H9 (cell line): Measurements from ENCODE around the gene CLEC11A. TPM values are rescaled to one million over a fixed set of nuclear protein-coding genes. Genes with fewer than 3 reads are reported as not detected.

Experiments
- DNase-seq: peaks from one replicate; pipeline ENCODE4 v3.0.0-alpha.2; 2017
- H2AFZ ChIP-seq: one replicate; pipeline ENCODE4 v1.6.1; 2013; ENCODE audit warnings: mild to moderate bottlenecking, low read length, control low read depth, moderate library complexity
- H2AK5ac ChIP-seq: 2 replicates; pipeline ENCODE4 v1.6.1; 2013; ENCODE audit warnings: low read length, control low read depth, mixed read lengths; ENCODE audit not compliant: insufficient read length
- H2BK120ac ChIP-seq: one replicate; pipeline ENCODE4 v1.6.1; 2013; ENCODE audit warnings: low read depth, mild to moderate bottlenecking, low read length, control low read depth, inconsistent platforms; ENCODE audit not compliant: poor library complexity, severe bottlenecking
- H2BK12ac ChIP-seq: 2 replicates; pipeline ENCODE4 v1.6.1; 2013; ENCODE audit warnings: low read length, control low read depth, mixed read lengths, low read depth; ENCODE audit not compliant: insufficient read length
- H2BK15ac ChIP-seq: 2 replicates; pipeline ENCODE4 v1.6.1; 2013; ENCODE audit warnings: low read depth, low read length, control low read depth
- H2BK20ac ChIP-seq: one replicate; pipeline ENCODE4 v1.6.1; 2013; ENCODE audit warnings: low read depth, mild to moderate bottlenecking, low read length, control low read depth, inconsistent platforms; ENCODE audit not compliant: poor library complexity, severe bottlenecking
- H2BK5ac ChIP-seq: 2 replicates; pipeline ENCODE4 v1.6.1; 2013; ENCODE audit warnings: low read length, control low read depth, mixed read lengths; ENCODE audit not compliant: insufficient read length
- H3K14ac ChIP-seq: 2 replicates; pipeline ENCODE4 v1.6.1; 2013; ENCODE audit warnings: low read length, control low read depth; ENCODE audit not compliant: insufficient read depth
- H3K18ac ChIP-seq: 2 replicates; pipeline ENCODE4 v1.6.1; 2013; ENCODE audit warnings: low read depth, mild to moderate bottlenecking, mixed read lengths, low read length, control low read depth; ENCODE audit not compliant: insufficient read length
- H3K23ac ChIP-seq: 2 replicates; pipeline ENCODE4 v1.6.1; 2013; ENCODE audit warnings: low read length, control low read depth, mixed read lengths, low read depth; ENCODE audit not compliant: insufficient read length
- H3K23me2 ChIP-seq: 2 replicates; pipeline ENCODE4 v1.6.1; 2013; ENCODE audit warnings: low read depth, mild to moderate bottlenecking, mixed read lengths, low read length, control low read depth; ENCODE audit not compliant: insufficient read length, poor library complexity, severe bottlenecking
- H3K27ac ChIP-seq: 2 replicates; pipeline ENCODE4 v1.5.1; 2013; ENCODE audit warnings: low read length, control low read depth, mixed read lengths, low read depth; ENCODE audit not compliant: insufficient read length
- H3K27me3 ChIP-seq: 2 replicates; pipeline ENCODE4 v1.6.1; 2013; ENCODE audit warnings: low read length, control low read depth, inconsistent platforms; ENCODE audit not compliant: insufficient read depth
- H3K4ac ChIP-seq: 2 replicates; pipeline ENCODE4 v1.6.1; 2013; ENCODE audit warnings: low read depth, mild to moderate bottlenecking, control low read depth, inconsistent platforms, low read length, moderate library complexity
- H3K4me1 ChIP-seq: 2 replicates; pipeline ENCODE4 v1.6.1; 2013; ENCODE audit warnings: low read length, control low read depth, inconsistent platforms; ENCODE audit not compliant: insufficient read depth
- H3K4me2 ChIP-seq: 2 replicates; pipeline ENCODE4 v1.6.1; 2013; ENCODE audit warnings: low read length, control low read depth, mixed read lengths; ENCODE audit not compliant: insufficient read length, insufficient read depth
- H3K56ac ChIP-seq: 2 replicates; pipeline ENCODE4 v1.6.1; 2013; ENCODE audit warnings: low read depth, mild to moderate bottlenecking, mixed read lengths, low read length, control low read depth; ENCODE audit not compliant: insufficient read length
- H3K79me1 ChIP-seq: 2 replicates; pipeline ENCODE4 v1.6.1; 2013; ENCODE audit warnings: low read depth, mild to moderate bottlenecking, moderate library complexity, low read length, control low read depth, inconsistent platforms; ENCODE audit not compliant: insufficient read depth, poor library complexity, severe bottlenecking
- H3K79me2 ChIP-seq: 2 replicates; pipeline ENCODE4 v1.6.1; 2013; ENCODE audit warnings: low read length, control low read depth, inconsistent platforms; ENCODE audit not compliant: insufficient read depth
- H3K9ac ChIP-seq: 2 replicates; pipeline ENCODE4 v1.6.1; 2013; ENCODE audit warnings: low read length, control low read depth, mixed read lengths; ENCODE audit not compliant: insufficient read length; ENCODE audit errors: extremely low read depth
- H3K9me3 ChIP-seq: one replicate; pipeline ENCODE4 v1.6.1; 2013; ENCODE audit warnings: low read depth, low read length, inconsistent platforms; ENCODE audit not compliant: control insufficient read depth
- H3T11ph ChIP-seq: one replicate; pipeline ENCODE4 v1.6.1; 2013; ENCODE audit warnings: mild to moderate bottlenecking, low read length, control low read depth, inconsistent platforms
- H4K20me1 ChIP-seq: one replicate; pipeline ENCODE4 v1.6.1; 2013; ENCODE audit not compliant: control insufficient read depth, insufficient read length, insufficient read depth
- H4K5ac ChIP-seq: 2 replicates; pipeline ENCODE4 v1.6.1; 2013; ENCODE audit warnings: low read depth, mild to moderate bottlenecking, mixed read lengths, low read length, control low read depth; ENCODE audit not compliant: insufficient read length
- H4K8ac ChIP-seq: replicated peaks from 2 replicates; pipeline ENCODE4 v1.6.1; 2013; ENCODE audit warnings: low read length, control low read depth, mixed read lengths, low read depth; ENCODE audit not compliant: insufficient read length
- H4K91ac ChIP-seq: 2 replicates; pipeline ENCODE4 v1.6.1; 2013; ENCODE audit warnings: low read depth, mild to moderate bottlenecking, moderate library complexity, mixed read lengths, low read length, control low read depth; ENCODE audit not compliant: insufficient read length
- H3K27ac Mint-ChIP-seq, 3 experiments: 2 replicates in 2 of 3; 3 replicates in 1 of 3; pipeline ENCODE4 v1.8.0; 2020 to 2021; ENCODE audit warnings: mixed read lengths in 3 of 3, mild to moderate bottlenecking in 1 of 3, moderate library complexity in 1 of 3
- H3K27me3 Mint-ChIP-seq: 2 replicates; pipeline ENCODE4 v1.8.0; 2021; ENCODE audit warnings: low read depth, mild to moderate bottlenecking, moderate library complexity, mixed read lengths
- H3K36me3 Mint-ChIP-seq, 3 experiments: 2 replicates in 2 of 3; 3 replicates in 1 of 3; pipeline ENCODE4 v1.8.0; 2020 to 2021; ENCODE audit warnings: low read depth in 3 of 3, mixed read lengths in 3 of 3; ENCODE audit not compliant: insufficient read depth in 1 of 3
- H3K4me1 Mint-ChIP-seq, 2 experiments: 2 replicates each; pipeline ENCODE4 v1.8.0; 2020; ENCODE audit warnings: mixed read lengths in 2 of 2
- H3K4me3 Mint-ChIP-seq, 2 experiments: 2 replicates in 1 of 2; 3 replicates in 1 of 2; pipeline ENCODE4 v1.8.0; 2020 to 2021; ENCODE audit warnings: mild to moderate bottlenecking in 2 of 2, mixed read lengths in 2 of 2, moderate library complexity in 1 of 2
- H3K9me3 Mint-ChIP-seq, 2 experiments: 2 replicates in 1 of 2; 3 replicates in 1 of 2; pipeline ENCODE4 v1.8.0; 2020; ENCODE audit warnings: mild to moderate bottlenecking in 2 of 2, mixed read lengths in 2 of 2, moderate library complexity in 1 of 2
- WGBS: extraction: QIAGEN DNeasy Blood & Tissue Kit; methylation state at CpG from one replicate; pipeline ENCODE4 v1.1.7; 2013; ENCODE audit warnings: missing lambda C conversion rate, low lambda C conversion rate, mixed read lengths; ENCODE audit not compliant: insufficient read length; ENCODE audit errors: extremely low coverage; 5-methylcytosine and 5-hydroxymethylcytosine counted together
- total RNA-seq: library from RNA; stranded (reverse); gene quantifications from 2 replicates; pipeline ENCODE4 v1.2.1, GENCODE V29; 2021
- TF ChIP-seq, protein P1 (sequence below): fragments of 200-600 bp; sonication (generic); conservative IDR thresholded peaks from 3 replicates; pipeline ENCODE4 v1.8.0; 2021; ENCODE audit warnings: antibody characterized with exemption, mild to moderate bottlenecking

The CLEC11A gene
- total RNA-seq, 1 experiment from 2014 or later = 3.9 TPM

DNA sequence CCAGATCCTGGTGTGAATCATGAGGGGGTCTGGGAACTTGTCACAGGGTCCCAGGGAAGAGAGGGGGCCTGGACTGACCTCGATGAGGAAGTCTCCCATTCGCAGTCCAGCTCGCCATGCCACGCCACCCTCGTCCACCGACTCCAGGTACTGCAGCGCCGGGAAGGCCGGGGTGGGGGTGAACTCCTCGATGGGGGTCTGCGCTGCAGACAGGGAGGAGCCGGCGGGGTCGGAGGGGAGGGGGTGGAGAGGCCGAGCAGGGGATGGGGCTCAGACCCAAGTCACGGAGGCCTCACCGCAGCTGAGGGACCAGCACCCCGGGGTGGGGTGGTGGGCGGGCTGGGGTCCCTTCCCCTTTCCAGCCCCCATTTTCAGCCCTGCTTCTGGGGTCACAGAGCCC lies 34.4 kb upstream of the CLEC11A start:
- H3K14ac ChIP-seq = no peak overlapping the region
- DNase-seq = no peak
- H4K20me1 ChIP-seq = no peaks in the 10 kb centered on the region
- Mint-ChIP-seq H3K9me3 (peaks cover 0 to 3% of the 10 kb centered on the region in 2 experiments; a peak in 1 of 5 replicates), H3K4me3 (no peak overlapping the region), H3K36me3 (no peaks in the 10 kb centered on the region; a peak in 1 of 7 replicates), H3K4me1 (peaks cover 5 to 24% of the 10 kb centered on the region in 2 experiments), H3K27ac (no peak overlapping the region), H3K27me3 (peaks cover 100% of the 10 kb centered on the region)
- no peak overlapping the region for H3K4me2 ChIP-seq
- no peak overlapping the region for H2BK120ac ChIP-seq
- H3K27ac ChIP-seq = no peak overlapping the region
- no peak overlapping the region for H3K4ac ChIP-seq
- no peak overlapping the region for H3K23ac ChIP-seq
- H2BK12ac ChIP-seq = no peak overlapping the region
- H3T11ph ChIP-seq = no peak overlapping the region
- H2AK5ac ChIP-seq = no peak overlapping the region
- no peak overlapping the region for H2AFZ ChIP-seq
- no peak overlapping the region for H4K5ac ChIP-seq
- no peak overlapping the region for H3K9ac ChIP-seq
- H3K79me2 ChIP-seq = no peaks in the 10 kb centered on the region
- TF ChIP-seq, protein P1, sequence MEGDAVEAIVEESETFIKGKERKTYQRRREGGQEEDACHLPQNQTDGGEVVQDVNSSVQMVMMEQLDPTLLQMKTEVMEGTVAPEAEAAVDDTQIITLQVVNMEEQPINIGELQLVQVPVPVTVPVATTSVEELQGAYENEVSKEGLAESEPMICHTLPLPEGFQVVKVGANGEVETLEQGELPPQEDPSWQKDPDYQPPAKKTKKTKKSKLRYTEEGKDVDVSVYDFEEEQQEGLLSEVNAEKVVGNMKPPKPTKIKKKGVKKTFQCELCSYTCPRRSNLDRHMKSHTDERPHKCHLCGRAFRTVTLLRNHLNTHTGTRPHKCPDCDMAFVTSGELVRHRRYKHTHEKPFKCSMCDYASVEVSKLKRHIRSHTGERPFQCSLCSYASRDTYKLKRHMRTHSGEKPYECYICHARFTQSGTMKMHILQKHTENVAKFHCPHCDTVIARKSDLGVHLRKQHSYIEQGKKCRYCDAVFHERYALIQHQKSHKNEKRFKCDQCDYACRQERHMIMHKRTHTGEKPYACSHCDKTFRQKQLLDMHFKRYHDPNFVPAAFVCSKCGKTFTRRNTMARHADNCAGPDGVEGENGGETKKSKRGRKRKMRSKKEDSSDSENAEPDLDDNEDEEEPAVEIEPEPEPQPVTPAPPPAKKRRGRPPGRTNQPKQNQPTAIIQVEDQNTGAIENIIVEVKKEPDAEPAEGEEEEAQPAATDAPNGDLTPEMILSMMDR = no peak
- no peak overlapping the region for H2BK5ac ChIP-seq
- H4K91ac ChIP-seq = no peak overlapping the region
- WGBS = no CpG with 5 or more reads among the region's 19 CpGs
- peaks cover 9% of the 10 kb centered on the region for H3K23me2 ChIP-seq
- H3K18ac ChIP-seq = no peak overlapping the region
- peaks cover 16% of the 10 kb centered on the region; the same call in 1 of the 2 replicates for H3K27me3 ChIP-seq
- no peaks in the 10 kb centered on the region for H3K9me3 ChIP-seq
- no peaks in the 10 kb centered on the region for H3K79me1 ChIP-seq
- H4K8ac ChIP-seq = no peak overlapping the region
- peaks cover 3% of the 10 kb centered on the region; the same call in 1 of the 2 replicates for H3K4me1 ChIP-seq
- H3K56ac ChIP-seq = no peak overlapping the region
- H2BK20ac ChIP-seq = no peak overlapping the region
- H2BK15ac ChIP-seq = no peak overlapping the region
